H1 (cell line): ENCODE data around the gene ZBTB44. TPM values are rescaled to one million over a fixed set of nuclear protein-coding genes. Genes with fewer than 3 reads are reported as not detected.
"Not testable (repeated sequence)": the region's sequence is repeated elsewhere in the genome, so short reads cannot be mapped to it uniquely, and the experiment has no call there.

Experiments used
- CTCF ChIA-PET: fragments of 300-600 bp; sonication (Branson Sonifier 250); formaldehyde crosslinking; loops from one replicate; lab custom pipeline; 2021; ENCODE audit not compliant: partially characterized antibody; lab: Charles Lee
- POLR2A ChIA-PET: fragments of 300-600 bp; sonication (Branson Sonifier 250); formaldehyde crosslinking; loops from one replicate; lab custom pipeline; 2021; ENCODE audit warnings: inconsistent platforms; ENCODE audit not compliant: partially characterized antibody; lab: Charles Lee
- DNase-seq, 2 experiments: peaks; one replicate each; pipeline versions ENCODE4 v3.0.0 to v3.0.0-alpha.2; 2010 to 2022; ENCODE audit warnings: low spot score in 2 of 2, low read depth in 1 of 2, mixed read lengths in 1 of 2
- FAIRE-seq: peaks from 2 replicates; lab custom pipeline; 2011; peaks lifted over from hg19 to GRCh38; lab: Jason Lieb, UNC
- H2AFZ ChIP-seq: 2 replicates; pipeline ENCODE4 v1.8.1; 2012; ENCODE audit warnings: low read length, inconsistent platforms
- H2AK5ac ChIP-seq: 2 replicates; pipeline ENCODE4 v1.6.1; 2013; ENCODE audit warnings: low read depth, low read length
- H2BK120ac ChIP-seq: replicated peaks from 2 replicates; pipeline ENCODE3; 2013; ENCODE audit warnings: low read depth, low read length, inconsistent platforms
- H2BK12ac ChIP-seq: 2 replicates; pipeline ENCODE4 v1.6.1; 2013; ENCODE audit warnings: low read depth, low read length
- H2BK15ac ChIP-seq: 2 replicates; pipeline ENCODE4 v1.6.1; 2013; ENCODE audit warnings: low read length
- H2BK20ac ChIP-seq: 2 replicates; pipeline ENCODE4 v1.6.1; 2013; ENCODE audit warnings: low read length
- H2BK5ac ChIP-seq: 2 replicates; pipeline ENCODE4 v1.6.1; 2013; ENCODE audit warnings: low read depth, low read length
- H3K14ac ChIP-seq: 2 replicates; pipeline ENCODE4 v1.6.1; 2013; ENCODE audit warnings: inconsistent platforms; ENCODE audit not compliant: insufficient read length
- H3K18ac ChIP-seq: 2 replicates; pipeline ENCODE4 v1.6.1; 2013; ENCODE audit warnings: low read length; ENCODE audit errors: extremely low read depth
- H3K23ac ChIP-seq: 2 replicates; pipeline ENCODE4 v1.6.1; 2013; ENCODE audit warnings: inconsistent platforms; ENCODE audit not compliant: insufficient read length
- H3K23me2 ChIP-seq: 2 replicates; pipeline ENCODE4 v1.6.1; 2013; ENCODE audit warnings: low read depth, low read length
- H3K27ac ChIP-seq: 2 replicates; pipeline ENCODE4 v1.6.1; 2011; ENCODE audit warnings: low read depth, low read length, inconsistent platforms
- H3K27me3 ChIP-seq, 4 experiments: replicated peaks in 1 of 4; 1 replicate in 1 of 4; 2 replicates in 3 of 4; pipeline versions ENCODE4 v1.6.1 to v1.8.1; 2011 to 2013; ENCODE audit warnings: low read length in 3 of 4, mild to moderate bottlenecking in 3 of 4, inconsistent platforms in 2 of 4, mixed read lengths in 2 of 4, moderate library complexity in 1 of 4; ENCODE audit not compliant: control insufficient read depth in 3 of 4, insufficient read depth in 3 of 4; ENCODE audit errors: extremely low read depth in 1 of 4
- H3K36me3 ChIP-seq, 4 experiments: 2 replicates each; pipeline versions ENCODE4 v1.6.1 to v1.8.1; 2011 to 2013; ENCODE audit warnings: mild to moderate bottlenecking in 4 of 4, low read length in 3 of 4, moderate library complexity in 2 of 4, control low read depth in 1 of 4, inconsistent platforms in 1 of 4; ENCODE audit not compliant: insufficient read depth in 4 of 4, control insufficient read depth in 2 of 4
- H3K4ac ChIP-seq: replicated peaks from 2 replicates; pipeline ENCODE3; 2013; ENCODE audit warnings: low read length, low read depth, mixed read lengths, inconsistent platforms; ENCODE audit not compliant: insufficient read length
- H3K4me1 ChIP-seq, 4 experiments: replicated peaks in 1 of 4; 1 replicate in 1 of 4; 2 replicates in 3 of 4; pipeline versions ENCODE4 v1.6.1 to v1.8.1; 2011 to 2013; ENCODE audit warnings: low read length in 3 of 4, inconsistent platforms in 2 of 4, mixed read lengths in 1 of 4; ENCODE audit not compliant: insufficient read depth in 4 of 4, control insufficient read depth in 3 of 4
- H3K4me2 ChIP-seq, 2 experiments: 2 replicates each; pipeline versions ENCODE4 v1.6.1 to v1.8.1; 2011 to 2013; ENCODE audit warnings: low read depth in 2 of 2, low read length in 2 of 2, control low read depth in 1 of 2, inconsistent platforms in 1 of 2, mild to moderate bottlenecking in 1 of 2; ENCODE audit not compliant: insufficient read depth in 1 of 2
- H3K4me3 ChIP-seq, 4 experiments: fragments of 200-600, 300-600 bp in 1 of 4; sonication (generic), shearing (Covaris generic), sonication (Bioruptor Twin) in 1 of 4; 2 replicates each; pipeline versions ENCODE4 v1.5.1 to v1.8.1; 2011 to 2016; ENCODE audit warnings: low read length in 4 of 4, low read depth in 3 of 4, control low read depth in 2 of 4, inconsistent platforms in 2 of 4, mild to moderate bottlenecking in 2 of 4, mixed read lengths in 1 of 4, moderate library complexity in 1 of 4; ENCODE audit not compliant: insufficient read depth in 2 of 4; ENCODE audit errors: extremely low read depth in 1 of 4
- H3K56ac ChIP-seq: replicated peaks from 2 replicates; pipeline ENCODE3; 2013; ENCODE audit warnings: low read depth, mild to moderate bottlenecking, mixed read lengths, low read length, inconsistent platforms; ENCODE audit not compliant: insufficient read length
- H3K79me1 ChIP-seq: 2 replicates; pipeline ENCODE4 v1.6.1; 2013; ENCODE audit warnings: low read depth, low read length, control low read depth
- H3K79me2 ChIP-seq, 2 experiments: 2 replicates each; pipeline versions ENCODE4 v1.6.1 to v1.8.1; 2012 to 2013; ENCODE audit warnings: low read length in 2 of 2, mild to moderate bottlenecking in 2 of 2, inconsistent platforms in 1 of 2; ENCODE audit not compliant: insufficient read depth in 2 of 2, control insufficient read depth in 1 of 2
- H3K9ac ChIP-seq, 4 experiments: replicated peaks in 1 of 4; 1 replicate in 1 of 4; 2 replicates in 3 of 4; pipeline versions ENCODE4 v1.6.1 to v1.8.1; 2011 to 2013; ENCODE audit warnings: low read depth in 3 of 4, low read length in 3 of 4, control low read depth in 2 of 4, mild to moderate bottlenecking in 2 of 4, moderate library complexity in 2 of 4, inconsistent platforms in 1 of 4; ENCODE audit errors: extremely low read depth in 1 of 4
- H3K9me3 ChIP-seq, 2 experiments: 2 replicates each; pipeline versions ENCODE4 v1.6.1 to v1.8.1; 2012 to 2013; ENCODE audit warnings: mild to moderate bottlenecking in 2 of 2, moderate library complexity in 2 of 2, control low read depth in 1 of 2, inconsistent platforms in 1 of 2, low read depth in 1 of 2, low read length in 1 of 2, mixed read lengths in 1 of 2; ENCODE audit not compliant: insufficient read depth in 2 of 2
- H4K20me1 ChIP-seq, 2 experiments: replicated peaks in 1 of 2; 2 replicates each; pipeline versions ENCODE3 to v1.8.1; 2011 to 2013; ENCODE audit warnings: inconsistent platforms in 2 of 2, low read length in 2 of 2, mild to moderate bottlenecking in 1 of 2; ENCODE audit not compliant: insufficient read depth in 2 of 2, control insufficient read depth in 1 of 2
- H4K5ac ChIP-seq: 2 replicates; pipeline ENCODE4 v1.6.1; 2013; ENCODE audit warnings: low read length, low read depth, mixed read lengths, inconsistent platforms; ENCODE audit not compliant: insufficient read length
- H4K8ac ChIP-seq: 2 replicates; pipeline ENCODE4 v1.8.0; 2013; ENCODE audit warnings: mild to moderate bottlenecking, moderate library complexity, low read length, inconsistent platforms; ENCODE audit not compliant: insufficient read depth; ENCODE audit errors: extremely low read depth
- H4K91ac ChIP-seq: replicated peaks from 2 replicates; pipeline ENCODE3; 2013; ENCODE audit warnings: low read length, mixed read lengths, inconsistent platforms; ENCODE audit not compliant: insufficient read length
- WGBS, 2 experiments: shearing (Covaris generic) in 1 of 2; methylation state at CpG; one replicate each; pipeline versions ENCODE4 v1.1.6 to v1.1.7; 2013 to 2015; ENCODE audit warnings: low lambda C conversion rate in 2 of 2, mixed read lengths in 2 of 2, inconsistent platforms in 1 of 2, low coverage in 1 of 2, missing lambda C conversion rate in 1 of 2; ENCODE audit not compliant: insufficient replicate concordance in 2 of 2, insufficient coverage in 1 of 2, insufficient read length in 1 of 2; ENCODE audit errors: extremely low coverage in 1 of 2, missing lambda C conversion rate in 1 of 2; 5-methylcytosine and 5-hydroxymethylcytosine counted together
- polyA plus RNA-seq, 7 experiments: library from polyadenylated mRNA; depleted of rRNA in 3 of 7; stranded (reverse) in 5 of 7; unstranded in 2 of 7; fragments of >200 nt in 5 of 7; fragments of 200-250 nt in 2 of 7; gene quantifications; 1 replicate in 5 of 7; 2 replicates in 1 of 7; 4 replicates in 1 of 7; pipeline versions ENCODE4 v1.2.1 to v1.2.3, GENCODE V29; 2011 to 2013; ENCODE audit warnings: missing spikeins in 2 of 7, mixed read lengths in 2 of 7
- total RNA-seq: library from RNA; stranded (reverse); fragmentation: NEBNext Ultra II Directional; extraction: Animal tissue kit (Norgen Biotek cat#: 25700); gene quantifications from 2 replicates; pipeline ENCODE4 v1.2.1, GENCODE V29; 2021

The ZBTB44 gene
- total and polyA plus RNA-seq, 2 of the 8 experiments (the other 6 are each of a cell fraction or from before 2014, with no cell fraction given), result 37.2 to 158 TPM

- H2BK20ac ChIP-seq, CTCF ChIA-PET: not testable (repeated sequence)
Measured at GRCh38 chr11:130251763-130252162, 63.0 kb downstream of the ZBTB44 start.

More at GRCh38 chr11:130251763-130252162, 63.0 kb downstream of the ZBTB44 start:
- H2AK5ac ChIP-seq, H3K9ac ChIP-seq, H3K27me3 ChIP-seq, H3K4me1 ChIP-seq, FAIRE-seq, H2BK120ac ChIP-seq, H3K18ac ChIP-seq, H2BK15ac ChIP-seq, H3K4me3 ChIP-seq, H4K20me1 ChIP-seq, H3K9me3 ChIP-seq, H2AFZ ChIP-seq, H4K91ac ChIP-seq, H3K79me1 ChIP-seq, H3K14ac ChIP-seq, H4K5ac ChIP-seq, H3K36me3 ChIP-seq, H3K23ac ChIP-seq, H3K23me2 ChIP-seq, H3K4me2 ChIP-seq, H2BK5ac ChIP-seq, H2BK12ac ChIP-seq, H3K27ac ChIP-seq, H3K56ac ChIP-seq, DNase-seq, H3K4ac ChIP-seq, H4K8ac ChIP-seq: not testable (repeated sequence)
- 67% methylated on average over 1 of the region's 1 CpG; no CpG with 5 or more reads in 1 of the 2 experiments for WGBS, 2 experiments
- peaks cover 0 to 82% of the 10 kb centered on the region in 2 experiments; a peak in 2 of 4 replicates for H3K79me2 ChIP-seq
- POLR2A ChIA-PET, result interaction anchor here (1.2 kb wide), 1 partner anchor 10 kb away, joined by 4 read pairs; no protein-coding TSS in a partner anchor
